Ishikawa (cell line): ENCODE results near the gene PRKRIP1.
A peak's percentile ranks its signal among the peaks of the same experiment; 100 is the strongest.

Experiments used
- CEBPB ChIP-seq: IDR thresholded peaks from 2 replicates; pipeline ENCODE4 v1.6.1; 2012
- CREB1 ChIP-seq: IDR thresholded peaks from 2 replicates; pipeline ENCODE4 v1.6.1; 2012; ENCODE audit warnings: low read depth
- EGR1 ChIP-seq: IDR thresholded peaks from 2 replicates; pipeline ENCODE4 v1.6.1; 2012
- EP300 ChIP-seq: IDR thresholded peaks from 2 replicates; pipeline ENCODE4 v1.6.1; 2012; ENCODE audit warnings: borderline replicate concordance
- FOXM1 ChIP-seq: IDR thresholded peaks from 2 replicates; pipeline ENCODE4 v1.6.1; 2012; ENCODE audit warnings: low read depth, borderline replicate concordance
- NFIC ChIP-seq: IDR thresholded peaks from 2 replicates; pipeline ENCODE4 v1.6.1; 2012
- RAD21 ChIP-seq: IDR thresholded peaks from 2 replicates; pipeline ENCODE4 v1.6.1; 2012; ENCODE audit warnings: low read depth
- REST ChIP-seq: IDR thresholded peaks from 2 replicates; pipeline ENCODE4 v1.6.1; 2012; ENCODE audit warnings: low read depth, mild to moderate bottlenecking
- TAF1 ChIP-seq: IDR thresholded peaks from 2 replicates; pipeline ENCODE4 v1.6.1; 2012; ENCODE audit warnings: low read depth, mild to moderate bottlenecking
- TCF12 ChIP-seq: IDR thresholded peaks from 2 replicates; pipeline ENCODE4 v1.6.1; 2012; ENCODE audit warnings: low read depth
- TEAD4 ChIP-seq: IDR thresholded peaks from 2 replicates; pipeline ENCODE4 v1.6.1; 2012
- YY1 ChIP-seq: IDR thresholded peaks from 2 replicates; pipeline ENCODE4 v1.6.1; 2012; ENCODE audit warnings: low read depth
- ZBTB7A ChIP-seq: IDR thresholded peaks from 2 replicates; pipeline ENCODE4 v1.6.1; 2012; ENCODE audit warnings: low read depth
- TF ChIP-seq, protein P1 (sequence below): IDR thresholded peaks from 2 replicates; pipeline ENCODE4 v1.6.1; 2012
- TF ChIP-seq, protein P2 (sequence below): IDR thresholded peaks from 2 replicates; pipeline ENCODE4 v1.6.1; 2012

The PRKRIP1 gene

GRCh38 chr7:102446387-102447156 is 50.4 kb downstream of the PRKRIP1 start:
- TF ChIP-seq TAF1: no peak
- TF ChIP-seq TEAD4: no peak
- TF ChIP-seq, protein P1, sequence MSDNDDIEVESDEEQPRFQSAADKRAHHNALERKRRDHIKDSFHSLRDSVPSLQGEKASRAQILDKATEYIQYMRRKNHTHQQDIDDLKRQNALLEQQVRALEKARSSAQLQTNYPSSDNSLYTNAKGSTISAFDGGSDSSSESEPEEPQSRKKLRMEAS: no peak
- no peak for TF ChIP-seq ZBTB7A

DNA sequence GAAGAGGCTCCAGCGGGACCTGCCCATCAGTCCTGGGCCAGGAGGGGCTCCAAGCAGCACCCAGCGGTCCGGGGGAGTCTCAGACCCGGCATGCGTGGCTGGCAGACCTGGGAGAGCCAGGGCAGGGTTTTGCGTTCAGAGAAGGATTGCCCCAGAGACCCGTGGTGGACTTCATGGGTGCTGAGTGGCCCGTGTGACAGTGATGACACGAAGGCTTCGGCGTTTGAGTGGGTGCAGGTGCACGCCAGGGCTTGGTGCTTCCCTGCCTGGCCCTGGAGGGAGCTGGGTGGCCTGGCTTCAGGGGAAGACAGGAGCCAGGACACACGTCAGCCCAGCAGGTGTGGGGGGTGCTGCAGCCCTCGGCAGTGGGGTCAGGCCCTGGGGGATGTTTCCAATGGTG is 51.1 kb downstream of the PRKRIP1 start:
- TF ChIP-seq YY1: no peak
- no peak for TF ChIP-seq CEBPB
- no peak for TF ChIP-seq ZBTB7A
- no peak for TF ChIP-seq EGR1
- no peak for TF ChIP-seq CREB1
- TF ChIP-seq TAF1: no peak
- TF ChIP-seq, protein P2, sequence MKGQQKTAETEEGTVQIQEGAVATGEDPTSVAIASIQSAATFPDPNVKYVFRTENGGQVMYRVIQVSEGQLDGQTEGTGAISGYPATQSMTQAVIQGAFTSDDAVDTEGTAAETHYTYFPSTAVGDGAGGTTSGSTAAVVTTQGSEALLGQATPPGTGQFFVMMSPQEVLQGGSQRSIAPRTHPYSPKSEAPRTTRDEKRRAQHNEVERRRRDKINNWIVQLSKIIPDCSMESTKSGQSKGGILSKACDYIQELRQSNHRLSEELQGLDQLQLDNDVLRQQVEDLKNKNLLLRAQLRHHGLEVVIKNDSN: no peak
- no peak for TF ChIP-seq TEAD4
- TF ChIP-seq TCF12: no peak
- TF ChIP-seq FOXM1: no peak
- TF ChIP-seq EP300: no peak
- TF ChIP-seq REST: no peak
- TF ChIP-seq NFIC: no peak
- TF ChIP-seq, protein P1: no peak
- TF ChIP-seq RAD21: no peak

DNA sequence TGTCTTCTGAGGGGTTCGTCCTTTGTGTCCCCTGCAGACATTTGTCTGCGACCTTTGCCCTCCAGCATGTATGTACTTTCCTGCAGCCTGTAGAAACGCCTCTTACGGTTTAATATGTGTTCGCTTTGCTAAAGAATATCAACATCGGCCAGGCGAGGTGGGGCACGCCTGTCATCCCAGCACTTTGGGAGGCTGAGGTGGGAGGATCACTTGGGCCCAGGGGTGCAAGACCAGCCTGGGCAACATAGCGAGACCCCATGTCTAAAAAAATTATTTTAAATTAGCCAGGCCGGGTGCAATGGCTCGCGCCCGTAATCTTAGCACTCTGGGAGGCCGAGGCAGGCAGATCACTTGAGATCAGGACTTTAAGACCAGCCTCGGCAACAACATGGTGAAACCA is 53.0 kb downstream of the PRKRIP1 start:
- TF ChIP-seq FOXM1 (no peak), CEBPB (no peak), RAD21 (no peak), TCF12 (no peak), YY1 (no peak), REST (no peak), EP300 (no peak), TEAD4 (no peak), CREB1 (no peak), EGR1 (no peak), TAF1 (no peak), NFIC (no peak), ZBTB7A (no peak)
- TF ChIP-seq, protein P2: no peak
- TF ChIP-seq, protein P1: no peak

- TF ChIP-seq RAD21 (peak; percentile 50), TCF12 (no peak), YY1 (no peak)
These were observed 54.1 kb downstream of the PRKRIP1 start for GRCh38 chr7:102450242-102450641.

DNA sequence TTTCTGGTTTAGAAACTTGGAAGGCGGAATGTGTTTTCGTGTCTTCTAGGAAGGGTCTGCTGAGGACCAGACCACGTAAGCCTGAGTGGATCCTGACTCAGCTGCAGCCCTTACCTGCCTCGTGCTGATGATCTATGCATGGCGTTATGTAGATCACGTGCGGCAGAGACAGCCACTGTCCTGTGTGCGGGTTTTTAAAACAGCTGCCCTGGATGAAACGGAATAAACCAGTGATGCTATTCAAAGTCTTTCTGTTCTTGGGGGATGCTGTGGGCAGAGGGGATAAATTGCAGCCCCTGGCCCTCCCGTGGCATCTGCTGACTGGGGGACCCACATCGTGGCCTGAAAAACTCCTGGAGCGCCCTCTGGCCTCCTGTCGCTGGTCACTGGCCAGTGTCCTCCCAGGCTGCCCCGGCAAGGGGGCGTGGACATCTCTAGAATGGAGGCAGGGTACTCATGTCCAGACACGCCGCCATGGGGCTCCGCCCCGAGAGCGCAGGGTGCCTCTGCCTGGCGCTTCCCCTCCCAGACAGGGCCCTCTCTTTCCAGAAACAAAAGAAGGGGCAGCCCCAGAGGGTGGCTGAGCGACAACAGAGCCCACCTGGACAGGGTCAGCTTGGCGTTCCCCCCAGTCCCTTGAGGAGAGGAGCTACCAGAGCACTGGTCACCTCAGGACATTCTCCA is 55.4 kb downstream of the PRKRIP1 start:
- TF ChIP-seq REST: no peak
- TF ChIP-seq EGR1: no peak
- TF ChIP-seq CREB1: no peak
- TF ChIP-seq FOXM1: no peak
- TF ChIP-seq, protein P2: no peak
- TF ChIP-seq CEBPB: no peak
- no peak for TF ChIP-seq NFIC
- no peak for TF ChIP-seq TAF1
- 0 out of 2 replicates have a peak, but pooled peaks have one; percentile 7 for TF ChIP-seq TEAD4
